HG03039 (cell line): ENCODE results near the gene SDK2.
"Not testable (repeated sequence)": the region's sequence is repeated elsewhere in the genome, so short reads cannot be mapped to it uniquely, and the experiment has no call there.

Experiments used
- ATAC-seq: cut with Tn5 transposase; IDR thresholded peaks from one replicate; pipeline ENCODE4 v1.9.1; 2021; ENCODE audit warnings: mild to moderate bottlenecking, moderate library complexity; ENCODE audit not compliant: unreplicated experiment

The SDK2 gene

DNA sequence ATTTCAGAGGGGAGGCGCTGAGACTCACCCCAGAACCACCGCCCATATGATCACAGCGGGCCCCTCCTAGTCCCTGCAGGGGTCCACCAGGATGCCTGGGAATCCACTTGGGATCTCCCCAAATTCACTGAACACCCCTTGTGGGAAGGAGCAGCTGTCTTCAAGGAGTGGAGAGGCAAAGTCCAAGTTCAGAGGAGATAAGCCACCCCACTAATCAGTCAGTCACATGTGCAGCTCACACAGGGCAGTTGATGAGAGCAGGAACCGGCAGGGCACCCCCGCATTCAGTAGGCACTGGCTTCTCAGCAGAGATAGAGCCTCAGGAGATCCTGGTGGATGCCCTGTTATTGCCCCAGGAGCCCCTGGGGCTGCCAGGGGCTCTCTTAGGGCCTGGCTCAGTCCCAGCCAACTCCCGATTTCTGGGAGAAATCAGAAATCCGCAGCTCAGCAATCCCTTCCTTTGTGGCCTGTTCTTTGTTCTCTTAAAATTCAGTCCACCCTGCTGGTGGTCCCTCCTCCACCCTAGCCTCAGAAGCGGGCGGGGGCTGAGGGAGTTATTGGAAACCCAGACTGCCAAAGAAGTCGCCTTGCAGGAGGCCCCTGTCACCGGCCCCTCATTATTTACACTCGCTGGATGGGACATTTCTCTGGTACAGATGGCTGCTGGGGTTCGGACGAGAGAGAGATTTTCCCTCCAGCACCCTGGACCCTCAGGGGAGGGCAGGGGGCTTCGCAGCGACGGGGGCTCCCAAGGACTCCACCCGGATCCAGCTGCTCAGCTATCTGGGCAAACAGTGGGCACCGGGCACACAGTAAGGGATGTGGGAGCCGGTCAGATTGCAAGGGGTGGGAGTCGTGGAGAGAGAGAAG lies 334.3 kb downstream of the SDK2 start:
- ATAC-seq = no peak

DNA sequence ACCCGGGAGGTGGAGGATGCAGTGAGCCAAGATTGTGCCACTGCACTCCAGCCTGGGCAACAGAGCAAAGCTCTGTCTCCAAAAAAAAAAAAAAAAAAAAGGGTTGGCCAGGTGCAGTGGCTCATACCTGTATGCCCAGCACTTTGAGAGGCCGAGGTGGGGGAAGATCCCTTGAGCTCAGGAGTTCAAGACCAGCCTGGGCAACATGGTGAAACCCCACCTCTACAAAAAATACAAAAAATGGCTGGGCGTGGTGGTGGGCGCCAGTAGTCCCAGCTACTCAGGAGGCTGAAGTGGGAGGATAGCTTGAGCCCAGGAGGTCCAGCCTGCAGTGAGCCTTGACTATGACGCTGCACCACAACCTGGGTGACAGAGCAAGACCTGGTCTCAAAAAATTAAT lies 335.3 kb downstream of the SDK2 start:
- not testable (repeated sequence) for ATAC-seq

DNA sequence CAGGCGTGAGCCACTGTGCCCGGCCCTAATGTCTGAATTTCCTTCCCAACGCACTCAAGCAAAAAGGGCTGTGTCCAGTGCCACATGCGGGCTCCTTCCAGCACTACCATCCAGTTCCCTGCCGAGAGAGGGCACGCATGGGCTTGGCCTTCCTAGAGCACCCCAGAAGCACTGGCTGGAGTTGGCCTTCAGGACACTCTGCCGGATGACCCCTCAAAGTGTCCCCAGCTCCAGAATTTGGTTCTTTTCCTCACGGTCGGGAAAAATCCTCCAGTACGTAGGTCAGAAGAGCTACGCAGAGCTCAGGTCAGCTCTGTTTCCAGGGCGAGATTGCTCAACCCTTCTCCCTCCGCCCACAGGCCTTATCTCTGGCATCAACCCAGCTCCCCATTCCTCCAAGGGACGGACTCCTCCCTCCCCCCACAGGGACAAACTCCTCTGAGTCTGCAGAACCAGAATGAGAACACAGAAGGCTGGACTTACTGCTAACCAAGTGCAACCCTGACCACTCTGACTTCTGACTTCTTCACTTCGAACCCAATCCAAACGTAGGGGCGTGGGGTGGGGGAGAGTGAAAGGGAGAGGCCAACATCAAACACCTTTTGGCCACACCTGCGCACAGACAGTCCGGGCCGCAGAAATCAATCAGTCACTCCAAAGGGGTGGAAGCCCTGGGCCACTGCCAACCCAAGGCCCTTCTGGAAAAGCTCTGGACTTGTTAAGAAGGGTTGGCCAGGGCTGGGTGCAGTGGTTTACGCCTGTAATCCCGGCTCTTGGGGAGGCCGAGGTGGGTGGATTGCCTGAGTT lies 336.0 kb downstream of the SDK2 start:
- no peak for ATAC-seq

DNA sequence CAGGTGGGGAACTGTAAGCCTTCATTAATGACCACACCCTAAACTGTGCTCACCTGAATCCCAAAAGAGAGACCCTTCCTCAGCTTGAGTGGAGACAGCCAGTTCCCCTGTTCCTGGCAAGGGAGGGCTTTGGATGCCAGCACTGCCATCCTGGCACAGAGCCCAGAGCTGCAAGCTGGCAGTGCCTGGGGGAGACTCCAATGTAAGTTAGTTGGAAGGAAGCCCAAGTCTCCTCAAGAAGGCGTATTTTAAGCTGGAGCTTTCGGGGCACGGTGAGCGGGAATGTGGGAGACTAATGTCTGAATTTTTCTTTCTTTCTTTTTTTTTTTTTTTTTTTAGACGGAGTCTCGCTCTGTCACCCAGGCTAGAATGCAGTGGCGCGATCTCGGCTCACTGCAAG lies 337.1 kb downstream of the SDK2 start:
- no peak for ATAC-seq

DNA sequence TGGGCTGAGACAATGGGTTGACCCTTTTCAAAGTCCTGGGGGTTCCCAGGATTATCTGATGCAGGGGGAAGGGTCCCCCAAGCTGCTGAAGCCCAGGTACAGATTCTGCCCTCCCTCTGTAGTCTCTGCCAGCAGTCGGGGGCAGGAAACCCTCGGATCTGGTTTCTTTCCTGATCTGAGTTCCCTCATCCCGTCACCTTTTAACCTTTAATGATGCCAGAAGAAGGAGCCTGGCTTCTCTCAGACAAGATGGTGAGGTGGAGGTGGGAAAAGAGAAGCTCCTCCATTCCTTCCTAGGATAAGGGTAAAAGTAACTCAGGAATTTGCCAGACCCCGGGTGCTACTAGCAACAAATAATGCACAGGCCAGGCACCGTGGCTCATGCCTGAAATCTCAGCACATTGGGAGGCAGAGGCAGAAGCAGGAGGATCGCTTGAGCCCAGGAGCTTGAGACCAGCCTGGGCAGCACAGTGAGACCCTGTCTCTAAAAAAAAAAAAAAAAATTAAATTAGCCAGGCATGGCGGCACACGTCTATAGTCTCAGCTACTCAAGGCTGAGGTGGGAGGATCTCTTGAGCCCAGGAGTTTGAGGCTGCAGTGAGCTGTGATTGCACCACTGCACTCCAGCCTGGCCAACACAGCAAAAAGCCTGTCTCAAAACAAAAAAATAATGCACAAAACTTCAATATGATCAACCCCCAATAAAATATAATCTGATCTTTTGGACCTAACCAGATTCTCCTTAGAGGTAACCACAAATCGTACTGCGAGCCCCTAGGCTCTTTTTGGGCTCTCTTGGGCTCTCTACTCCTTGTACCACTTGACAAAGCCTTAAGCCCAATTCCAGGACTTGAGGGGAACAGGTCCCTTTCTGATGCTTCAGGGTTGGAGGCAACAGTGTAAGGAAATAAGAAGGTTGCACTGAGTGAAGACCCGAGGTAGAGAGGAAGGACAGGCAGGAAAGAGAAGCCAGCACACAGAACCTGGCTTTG lies 338.1 kb downstream of the SDK2 start:
- no peak for ATAC-seq

DNA sequence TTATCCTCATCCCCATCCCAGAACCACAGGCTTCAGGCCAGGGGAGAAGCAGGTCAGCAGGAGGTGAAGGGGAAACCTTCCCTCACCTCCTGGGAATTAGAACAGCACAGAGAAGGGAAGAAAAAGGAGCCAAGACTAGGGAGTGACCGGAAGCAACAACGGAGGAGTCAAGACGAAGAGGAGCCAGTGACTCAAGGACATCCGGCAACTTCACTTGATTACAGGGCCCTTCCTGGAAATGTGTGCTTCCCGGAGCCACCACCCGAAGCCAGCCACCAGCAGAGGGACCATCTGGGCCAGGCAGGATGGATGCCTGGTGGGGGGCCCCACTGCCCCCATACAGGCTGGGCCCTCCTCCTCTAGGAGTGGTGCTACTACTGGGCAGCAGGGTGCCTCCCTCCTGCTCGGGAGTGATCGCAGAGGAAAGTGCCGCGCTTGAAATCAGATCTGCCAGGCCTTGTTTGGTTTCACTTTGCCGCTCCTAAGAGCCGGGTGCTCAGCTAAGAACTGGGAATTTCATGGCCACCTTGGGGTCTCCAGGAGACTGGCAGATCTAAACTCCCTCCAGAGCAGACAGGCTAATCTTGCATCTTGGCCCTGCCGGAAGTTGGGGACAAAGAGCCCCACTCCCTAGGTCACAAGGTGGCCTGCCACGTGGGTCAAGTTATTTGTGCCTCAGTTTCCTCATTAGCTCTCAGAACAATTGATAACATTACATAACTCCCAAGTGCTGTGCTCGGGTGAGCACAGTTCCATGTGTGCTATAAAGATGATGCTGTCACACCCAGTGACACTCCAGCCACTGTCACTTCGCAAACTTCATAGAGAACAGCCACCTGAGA lies 339.1 kb downstream of the SDK2 start:
- no peak for ATAC-seq

DNA sequence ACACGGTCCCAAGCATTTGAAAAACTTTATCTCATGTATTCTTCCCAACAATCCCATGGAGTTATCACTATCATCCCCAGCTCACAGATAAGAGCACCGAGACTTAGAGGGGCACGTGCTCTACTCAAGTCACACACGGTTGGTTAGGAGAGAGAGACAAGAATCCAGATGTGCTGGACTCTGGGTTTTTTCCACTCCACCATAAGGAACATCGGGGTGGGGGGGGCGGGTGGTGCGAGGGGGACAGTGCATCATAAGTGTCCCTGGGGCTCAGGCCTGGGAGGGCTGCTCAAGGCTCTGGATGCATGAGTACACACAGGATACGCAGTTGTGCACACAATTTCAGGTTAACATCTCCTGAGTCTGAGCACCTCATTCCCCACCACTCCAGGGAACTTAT lies 339.8 kb downstream of the SDK2 start:
- no peak for ATAC-seq

DNA sequence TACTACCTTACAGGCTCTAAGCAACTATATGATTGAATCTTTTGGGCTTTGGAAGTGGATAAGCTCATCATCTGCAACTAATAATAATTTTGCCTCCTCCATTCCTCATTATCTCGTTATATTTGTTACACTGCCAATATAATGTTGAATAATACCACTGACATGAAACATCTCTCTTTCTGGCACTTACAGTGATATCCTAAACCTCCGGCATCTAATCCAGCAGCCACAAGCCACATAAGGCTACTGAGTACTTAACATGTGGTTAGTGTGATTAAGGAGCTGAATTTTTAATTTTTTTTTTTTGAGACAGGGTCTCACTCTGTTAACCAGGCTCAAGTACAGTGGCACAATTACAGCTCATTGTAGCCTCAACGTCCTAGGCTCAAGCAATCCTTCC lies 342.1 kb downstream of the SDK2 start:
- no peak for ATAC-seq

DNA sequence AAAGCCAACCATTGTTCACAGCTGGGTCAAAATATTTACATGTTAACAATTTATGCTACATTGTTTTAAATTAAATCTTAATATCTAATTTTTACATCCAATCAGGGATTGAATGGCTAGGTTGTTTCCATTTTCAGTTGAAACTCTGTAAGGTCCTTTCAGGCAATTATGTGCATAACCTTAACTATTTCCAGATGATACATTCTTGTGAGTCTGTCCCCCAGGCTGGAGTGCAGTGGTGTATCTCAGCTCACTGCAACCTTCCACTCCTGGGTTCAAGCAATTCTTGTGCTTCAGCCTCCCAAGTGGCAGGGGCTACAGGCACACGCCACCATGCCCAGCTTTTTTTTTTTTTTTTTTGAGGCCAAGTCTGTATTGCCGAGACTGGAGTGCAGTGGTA lies 342.9 kb downstream of the SDK2 start:
- ATAC-seq = no peak

DNA sequence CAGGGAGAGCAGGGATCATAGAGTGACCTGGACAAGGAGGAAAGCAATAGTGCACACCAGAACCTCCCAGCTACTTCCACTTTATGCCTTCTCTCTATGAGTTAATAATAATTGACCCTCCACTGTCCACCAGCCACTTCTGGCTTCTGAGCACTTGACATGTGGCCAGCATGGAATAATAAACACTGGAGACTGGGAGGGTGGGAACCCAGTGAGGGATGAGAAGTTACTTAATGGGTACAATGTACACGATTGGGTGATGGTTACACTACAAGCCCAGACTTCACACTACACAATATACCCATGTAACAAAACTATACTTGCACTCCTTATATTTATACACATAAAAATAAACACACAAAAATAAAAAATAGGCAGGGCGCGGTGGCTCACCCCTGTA lies 343.9 kb downstream of the SDK2 start:
- no peak for ATAC-seq

DNA sequence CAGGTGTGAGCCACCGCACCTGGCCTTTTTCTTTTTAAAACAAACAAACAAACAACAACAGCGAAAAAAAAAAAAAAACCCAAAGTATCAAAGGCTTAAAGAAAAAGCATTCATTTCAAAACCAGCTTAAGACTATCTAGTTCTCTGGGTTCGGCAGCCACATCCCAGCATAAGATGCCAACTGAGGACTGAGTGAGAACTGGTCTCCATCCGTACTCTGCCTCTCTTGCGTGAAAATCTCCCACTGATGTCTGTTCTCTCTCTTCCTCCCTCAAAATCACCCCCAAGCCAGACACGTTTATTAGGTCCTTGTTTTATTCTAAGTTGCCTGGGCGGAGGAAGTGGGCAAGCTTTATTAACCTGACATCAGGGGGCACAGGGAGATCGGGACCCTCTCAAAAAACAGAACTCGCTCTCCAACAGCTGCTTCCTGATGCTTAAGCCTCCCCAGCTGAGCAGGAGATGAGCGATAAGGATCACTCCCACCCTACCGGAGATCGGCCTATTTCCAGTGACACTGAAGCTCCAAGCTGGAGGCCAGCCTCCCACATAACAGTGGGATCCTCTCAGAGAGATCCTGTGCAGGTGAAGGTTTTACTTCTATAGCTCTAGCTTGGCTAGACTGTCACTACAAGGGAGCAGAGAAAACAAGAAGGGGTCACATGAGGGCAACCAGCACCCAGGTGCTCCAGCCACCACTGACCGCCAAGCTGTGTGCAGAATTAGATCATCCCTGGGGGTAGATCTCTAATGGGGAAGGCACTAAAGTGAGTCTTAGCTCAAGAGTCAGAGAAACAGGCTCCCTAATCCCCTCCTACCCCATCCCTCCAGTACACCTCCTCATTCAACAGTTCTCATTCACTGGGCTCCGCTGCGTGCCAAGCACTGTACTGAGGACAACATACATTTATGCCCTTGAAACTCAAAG lies 346.0 kb downstream of the SDK2 start:
- ATAC-seq = no peak

DNA sequence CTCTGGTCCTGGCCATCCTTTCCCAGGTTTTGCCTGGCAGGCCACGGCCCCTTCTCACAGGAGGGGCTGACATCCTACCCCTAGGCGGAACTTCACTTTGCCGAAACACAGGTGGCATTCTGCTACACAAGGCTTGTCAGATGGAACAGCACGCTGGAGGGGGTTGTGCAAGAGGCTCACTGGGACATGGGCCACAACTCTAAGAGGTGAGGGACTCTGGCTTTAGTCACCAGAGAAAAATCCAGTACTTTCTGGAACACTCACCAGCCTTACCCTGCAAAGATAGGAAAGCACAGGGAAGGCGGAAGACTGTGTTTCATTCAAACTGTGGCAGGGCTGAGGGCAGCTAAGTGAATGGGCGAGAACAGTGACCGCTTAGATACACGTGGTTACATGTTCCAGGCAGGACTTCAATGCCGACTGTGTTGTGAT lies 350.7 kb downstream of the SDK2 start:
- no peak for ATAC-seq

DNA sequence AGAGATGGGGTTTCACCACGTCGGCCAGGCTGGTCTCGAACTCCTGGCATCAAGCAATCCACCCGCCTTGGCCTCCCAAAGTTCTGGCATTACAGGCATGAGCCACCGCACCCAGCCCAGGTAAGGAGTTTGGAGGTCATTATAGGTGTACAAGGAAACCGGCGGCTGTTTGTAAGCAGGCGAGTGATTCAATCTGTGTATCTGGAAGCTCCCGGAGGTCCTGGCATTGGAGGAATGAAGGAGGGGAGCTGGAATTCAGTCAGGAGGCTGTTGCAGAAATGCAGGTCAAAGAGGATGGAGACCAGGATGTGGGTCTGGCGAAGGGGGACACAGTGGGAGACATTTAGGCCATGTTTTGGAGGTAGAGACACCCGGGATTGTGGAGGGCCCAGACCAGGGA lies 351.2 kb downstream of the SDK2 start:
- no peak for ATAC-seq

DNA sequence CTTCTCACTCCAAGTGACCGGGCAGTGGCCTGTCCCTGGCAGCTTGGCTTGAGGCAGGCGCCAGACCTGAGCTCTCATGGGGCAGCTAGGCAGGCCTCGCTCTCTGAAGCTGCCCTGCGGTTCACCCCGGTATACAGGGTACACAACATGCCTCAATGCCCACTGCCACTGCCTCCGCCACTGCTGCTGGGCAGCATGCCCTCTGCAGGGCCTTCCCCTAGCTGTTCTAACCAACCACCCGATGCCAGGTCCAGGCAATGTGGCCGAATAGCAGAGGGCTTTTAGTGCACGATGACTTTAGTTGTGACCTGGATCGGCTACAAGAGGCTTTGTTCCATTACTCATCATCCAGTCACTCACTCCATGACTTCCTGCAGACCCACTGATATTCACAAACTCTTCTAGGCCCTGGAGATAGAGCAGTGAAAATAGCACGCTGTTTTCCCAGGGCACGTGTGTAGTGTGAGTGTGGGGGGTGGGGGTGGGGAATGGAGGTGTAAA lies 352.2 kb downstream of the SDK2 start:
- ATAC-seq = no peak

DNA sequence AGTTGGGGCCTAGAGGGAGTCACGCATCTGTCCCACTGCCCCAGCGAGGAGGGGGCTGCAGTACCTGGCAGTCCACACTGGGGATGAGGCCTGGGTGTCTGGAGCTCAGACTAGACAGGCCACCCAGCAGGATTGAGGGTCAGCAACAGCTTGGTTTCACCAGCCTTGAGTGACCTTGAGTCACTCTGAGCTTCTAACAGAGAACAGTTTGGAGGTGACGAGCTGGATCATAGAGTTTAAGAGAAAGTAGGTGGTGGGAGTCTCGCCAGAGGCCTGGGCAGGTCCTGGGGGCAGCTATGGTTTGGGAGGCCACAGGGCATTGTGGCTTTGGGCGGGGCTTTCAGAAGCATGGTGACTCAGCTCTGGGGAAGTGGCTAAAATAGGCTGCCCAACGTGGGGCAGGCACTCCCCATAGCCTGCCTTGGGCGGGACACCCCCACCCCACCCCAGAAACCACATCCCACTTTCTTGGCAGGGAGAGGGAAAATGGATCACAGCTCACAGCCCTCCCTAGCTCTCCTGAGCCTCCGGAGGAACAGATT lies 352.9 kb downstream of the SDK2 start:
- peak; percentile 77 for ATAC-seq

DNA sequence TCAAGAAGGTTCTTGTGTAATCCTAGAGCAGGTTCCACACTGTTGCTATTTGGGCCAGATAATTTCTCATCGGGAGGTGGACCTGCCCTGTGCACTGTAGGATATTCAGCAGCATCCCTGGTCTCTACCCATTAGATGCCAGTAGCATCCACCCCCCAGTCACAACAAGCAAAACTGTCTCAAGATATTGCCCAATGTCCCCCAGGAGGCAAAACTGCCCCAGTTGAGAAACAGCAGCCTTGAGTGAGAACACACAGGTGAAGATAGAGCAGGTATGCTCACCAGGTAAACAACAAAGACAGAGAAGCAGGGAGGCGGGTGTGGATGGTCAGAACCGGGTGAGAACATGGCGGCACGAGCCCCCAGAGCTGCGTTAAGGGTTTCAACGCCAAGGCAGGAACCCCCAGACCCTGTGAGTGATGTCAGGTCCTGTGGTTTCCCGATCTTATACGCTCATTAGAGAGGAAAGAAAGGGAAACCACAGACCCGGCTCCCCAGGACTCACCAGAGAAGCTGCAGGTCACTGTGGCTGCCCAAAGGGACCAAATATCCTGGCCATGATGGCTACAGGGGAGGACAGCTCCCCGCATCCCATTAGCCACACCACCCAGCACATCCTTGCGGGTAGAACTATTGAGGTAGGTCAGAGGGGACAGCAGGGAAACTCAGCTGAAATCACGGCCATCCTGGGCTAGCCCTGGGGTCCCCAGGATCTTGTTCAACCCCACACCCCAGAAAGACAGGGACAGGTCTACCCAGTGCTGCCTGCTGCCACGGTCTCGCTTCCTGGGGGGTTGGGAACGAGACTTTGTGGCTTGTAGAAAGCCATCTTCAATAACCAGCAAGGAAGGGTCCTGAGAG lies 353.6 kb downstream of the SDK2 start:
- peak; percentile 38 for ATAC-seq

DNA sequence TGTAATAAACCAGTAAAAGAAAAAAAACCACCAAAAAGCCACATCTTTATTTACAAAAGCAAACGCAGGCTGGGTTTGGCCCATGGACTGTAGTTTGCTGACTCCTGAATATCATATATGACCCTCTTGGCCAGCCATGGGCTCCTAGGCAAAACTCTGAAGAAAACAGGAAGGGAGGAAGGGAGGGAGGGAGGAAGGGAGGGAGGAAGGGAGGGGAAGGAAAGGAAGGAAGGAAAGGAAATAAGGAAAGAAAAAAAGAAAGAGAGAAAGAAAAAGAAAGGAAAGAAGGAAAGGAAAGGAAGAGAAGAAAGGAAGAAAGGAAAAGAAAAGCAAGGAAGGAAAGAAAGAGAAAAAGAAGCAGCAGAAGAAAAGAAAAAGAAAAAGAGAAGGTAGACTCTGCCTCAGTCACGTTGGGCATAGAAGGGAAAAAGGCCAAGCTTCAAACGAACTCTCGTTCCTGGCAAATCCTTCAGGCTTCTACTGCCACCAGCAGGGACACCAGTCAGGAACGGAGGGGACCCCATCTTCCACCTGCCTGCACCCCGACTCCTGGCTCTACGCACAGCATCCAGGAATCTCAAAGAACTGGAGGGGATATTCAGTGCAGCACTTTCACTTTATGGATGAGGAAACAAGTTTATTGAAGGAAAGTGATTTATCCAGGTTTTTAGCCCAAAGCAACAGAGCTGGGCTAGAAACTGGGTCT lies 354.5 kb downstream of the SDK2 start:
- no peak for ATAC-seq
